Neural cell (in vitro differentiated cells): ENCODE measurements around the gene PCCA.
"Not testable (repeated sequence)": the region's sequence is repeated elsewhere in the genome, so short reads cannot be mapped to it uniquely, and the experiment has no call there.

Source experiments
- CTCF ChIP-seq: fragments of 450-650 bp; IDR thresholded peaks from 2 replicates; pipeline ENCODE4 v1.5.1; 2014; ENCODE audit warnings: antibody characterized with exemption, mild to moderate bottlenecking, moderate library complexity; ENCODE audit not compliant: poor library complexity, severe bottlenecking
- EZH2 ChIP-seq: fragments of 200-600, 300-800 bp; shearing (Covaris generic), sonication (generic); IDR thresholded peaks from 2 replicates; pipeline ENCODE4 v1.6.1; 2014; ENCODE audit warnings: antibody characterized with exemption, low read length, borderline replicate concordance, mild to moderate bottlenecking; ENCODE audit not compliant: insufficient read depth, poor library complexity, severe bottlenecking
- POLR2AphosphoS5 ChIP-seq: IDR thresholded peaks from 2 replicates; pipeline ENCODE4 v1.6.1; 2012

GRCh38 chr13:100282306-100282705 is 193.4 kb downstream of the PCCA start:
- TF ChIP-seq EZH2, CTCF, POLR2AphosphoS5: not testable (repeated sequence)
